ENCODE results near the gene ZMIZ2.

Gene ZMIZ2

DNA sequence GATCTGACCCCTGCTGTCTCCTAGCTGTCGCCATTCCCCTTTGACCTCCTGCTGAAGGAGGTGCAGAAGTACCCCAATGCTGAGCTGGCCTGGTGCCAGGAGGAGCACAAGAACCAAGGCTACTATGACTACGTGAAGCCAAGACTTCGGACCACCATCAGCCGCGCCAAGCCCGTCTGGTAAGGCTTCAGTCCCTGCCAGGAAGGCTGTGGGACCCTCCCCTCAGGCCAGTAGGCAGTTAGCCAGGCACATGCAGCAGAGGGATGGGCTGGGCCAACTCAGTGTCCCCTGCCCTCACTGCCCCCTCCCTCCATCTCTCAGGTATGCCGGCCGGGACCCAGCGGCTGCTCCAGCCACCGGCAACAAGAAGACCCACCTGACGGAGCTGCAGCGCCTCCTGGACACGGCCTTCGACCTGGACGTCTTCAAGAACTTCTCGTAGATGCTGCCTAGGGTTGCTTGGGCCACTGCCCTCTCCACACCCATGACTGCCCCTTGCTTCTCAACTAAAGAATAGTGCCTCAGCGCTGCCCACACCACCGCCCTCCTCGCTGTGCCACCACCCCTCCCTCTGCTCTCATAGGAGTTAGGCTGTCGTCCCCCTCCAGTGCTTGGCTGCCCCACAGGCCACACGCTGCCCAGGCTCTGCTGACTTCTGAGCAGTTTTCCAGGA is 41.0 kb upstream of the ZMIZ2 start:
- TF ChIP-seq, protein P1, sequence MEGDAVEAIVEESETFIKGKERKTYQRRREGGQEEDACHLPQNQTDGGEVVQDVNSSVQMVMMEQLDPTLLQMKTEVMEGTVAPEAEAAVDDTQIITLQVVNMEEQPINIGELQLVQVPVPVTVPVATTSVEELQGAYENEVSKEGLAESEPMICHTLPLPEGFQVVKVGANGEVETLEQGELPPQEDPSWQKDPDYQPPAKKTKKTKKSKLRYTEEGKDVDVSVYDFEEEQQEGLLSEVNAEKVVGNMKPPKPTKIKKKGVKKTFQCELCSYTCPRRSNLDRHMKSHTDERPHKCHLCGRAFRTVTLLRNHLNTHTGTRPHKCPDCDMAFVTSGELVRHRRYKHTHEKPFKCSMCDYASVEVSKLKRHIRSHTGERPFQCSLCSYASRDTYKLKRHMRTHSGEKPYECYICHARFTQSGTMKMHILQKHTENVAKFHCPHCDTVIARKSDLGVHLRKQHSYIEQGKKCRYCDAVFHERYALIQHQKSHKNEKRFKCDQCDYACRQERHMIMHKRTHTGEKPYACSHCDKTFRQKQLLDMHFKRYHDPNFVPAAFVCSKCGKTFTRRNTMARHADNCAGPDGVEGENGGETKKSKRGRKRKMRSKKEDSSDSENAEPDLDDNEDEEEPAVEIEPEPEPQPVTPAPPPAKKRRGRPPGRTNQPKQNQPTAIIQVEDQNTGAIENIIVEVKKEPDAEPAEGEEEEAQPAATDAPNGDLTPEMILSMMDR (IDR thresholded peaks at IDR 0.05; ENCODE audit: low read depth, low read length): no peak

DNA sequence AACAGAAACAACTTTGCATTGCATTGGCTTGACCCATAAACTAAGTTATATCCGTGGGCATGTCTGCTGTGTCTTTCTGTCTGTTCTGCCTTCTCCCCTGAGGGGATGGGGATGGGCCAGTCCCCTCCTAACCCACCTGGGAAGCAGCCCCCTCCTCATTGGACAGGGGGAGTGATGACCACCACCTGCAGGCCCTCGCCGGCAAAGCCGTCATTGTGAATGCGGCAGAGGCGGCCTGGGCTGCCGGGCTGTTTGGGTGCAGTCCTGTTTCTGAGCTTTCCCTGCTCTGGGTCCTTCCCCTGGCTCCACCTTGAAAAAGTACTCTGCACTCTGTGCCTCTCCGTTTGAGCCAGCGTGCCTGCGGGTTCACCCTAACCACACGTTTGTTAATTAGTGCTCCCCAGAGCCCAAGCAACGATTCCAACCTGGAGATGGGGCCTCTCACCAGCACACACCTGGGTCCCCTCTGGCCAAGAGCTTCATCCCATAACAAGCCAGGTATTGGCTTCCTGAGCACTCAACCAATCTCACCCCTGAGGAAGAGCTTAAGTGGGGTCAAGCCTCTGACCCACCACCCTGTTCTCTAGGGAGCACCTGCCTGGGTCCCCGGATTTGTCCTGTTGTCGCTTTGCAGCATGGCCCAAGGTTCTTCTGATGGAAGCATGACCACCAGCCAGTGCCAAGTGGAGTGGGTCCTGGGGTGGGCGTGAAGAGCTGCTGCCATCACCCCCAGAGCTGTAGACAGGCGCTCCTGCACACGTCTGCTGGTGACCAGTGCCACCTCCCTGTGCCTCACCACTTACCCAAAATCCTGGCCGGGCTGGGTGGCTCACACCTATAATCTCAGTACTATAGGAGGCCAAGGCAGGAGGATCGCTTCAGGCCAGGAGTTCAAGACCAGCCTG is 39.4 kb upstream of the ZMIZ2 start:
- no peak for DNase-seq (ENCODE audit: low read depth, low spot score)
- TF ChIP-seq, protein P1 (IDR thresholded peaks at IDR 0.05; ENCODE audit: low read depth, low read length): no peak
- in situ Hi-C loops (cut with HindIII; ENCODE audit: low sequenced_read_pairs): no loop called here
- no peak overlapping the region for H3K4me3 ChIP-seq (ENCODE audit: low read depth, low read length)

More for the DNA sequence above, 41.0 kb upstream of the ZMIZ2 start:
- no peak overlapping the region for H3K4me3 ChIP-seq (ENCODE audit: low read depth, low read length)
- DNase-seq (ENCODE audit: low read depth, low spot score): no peak
- in situ Hi-C loops (cut with HindIII; ENCODE audit: low sequenced_read_pairs): no loop called here

DNA sequence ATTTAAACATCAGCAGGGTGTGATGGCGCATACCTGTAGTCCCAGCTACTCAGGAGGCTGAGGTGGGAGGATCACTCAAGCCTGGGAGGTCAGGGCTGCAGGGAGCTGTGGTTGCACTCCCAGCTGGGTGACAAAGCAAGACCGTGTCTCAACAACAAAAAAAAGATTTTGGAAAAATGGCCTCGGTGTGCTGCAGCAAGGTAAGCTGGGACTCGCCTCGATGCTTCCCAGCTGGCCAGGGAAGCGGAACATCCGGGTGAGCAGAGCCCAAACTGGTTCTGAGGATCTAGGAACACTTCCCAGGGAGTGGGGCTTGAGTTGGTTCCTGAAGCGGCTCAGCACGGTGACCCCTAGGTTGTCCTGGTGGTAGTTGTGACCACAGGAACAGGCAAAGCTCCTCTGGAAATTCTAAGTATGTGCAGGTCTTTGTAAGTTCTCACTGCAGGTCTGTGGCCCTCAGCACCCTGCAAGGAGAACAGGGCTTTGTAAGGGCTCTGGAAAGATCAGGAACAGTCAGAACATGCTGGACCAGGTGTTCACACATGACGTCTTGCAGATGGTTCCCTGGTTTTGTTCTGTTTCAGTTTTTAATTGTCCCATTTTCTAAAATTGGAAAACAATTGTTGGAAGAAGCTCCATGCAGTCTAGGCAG is 38.6 kb upstream of the ZMIZ2 start:
- in situ Hi-C loops (cut with HindIII; ENCODE audit: low sequenced_read_pairs): no loop called here
- TF ChIP-seq, protein P1 (IDR thresholded peaks at IDR 0.05; ENCODE audit: low read depth, low read length): no peak
- H3K4me3 ChIP-seq (ENCODE audit: low read depth, low read length): no peak overlapping the region
- DNase-seq (ENCODE audit: low read depth, low spot score): no peak

DNA sequence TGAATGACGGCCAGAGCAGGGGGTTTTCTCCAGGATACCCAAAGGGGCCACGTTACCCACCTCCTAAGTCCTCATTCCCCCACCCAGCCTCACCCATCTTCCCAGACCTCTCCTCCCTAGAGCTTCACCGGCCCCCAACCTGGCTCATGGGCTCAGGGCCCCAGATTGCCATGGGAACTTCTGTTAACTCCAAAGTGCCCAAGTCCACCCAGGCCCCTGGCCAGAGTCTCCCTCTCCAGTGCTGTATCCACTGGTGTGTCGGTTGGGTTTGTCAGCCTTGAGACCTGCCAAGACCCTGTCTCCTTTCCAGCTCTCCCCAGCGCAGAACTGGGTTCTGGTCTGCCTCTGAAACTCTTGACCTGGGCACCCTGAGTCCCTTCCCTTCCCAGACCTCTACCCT is 37.1 kb upstream of the ZMIZ2 start:
- TF ChIP-seq, protein P1 (IDR thresholded peaks at IDR 0.05; ENCODE audit: low read depth, low read length): no peak
- no peak for DNase-seq (ENCODE audit: low read depth, low spot score)
- in situ Hi-C loops (cut with HindIII; ENCODE audit: low sequenced_read_pairs): no loop called here
- no peak overlapping the region for H3K4me3 ChIP-seq (ENCODE audit: low read depth, low read length)

DNA sequence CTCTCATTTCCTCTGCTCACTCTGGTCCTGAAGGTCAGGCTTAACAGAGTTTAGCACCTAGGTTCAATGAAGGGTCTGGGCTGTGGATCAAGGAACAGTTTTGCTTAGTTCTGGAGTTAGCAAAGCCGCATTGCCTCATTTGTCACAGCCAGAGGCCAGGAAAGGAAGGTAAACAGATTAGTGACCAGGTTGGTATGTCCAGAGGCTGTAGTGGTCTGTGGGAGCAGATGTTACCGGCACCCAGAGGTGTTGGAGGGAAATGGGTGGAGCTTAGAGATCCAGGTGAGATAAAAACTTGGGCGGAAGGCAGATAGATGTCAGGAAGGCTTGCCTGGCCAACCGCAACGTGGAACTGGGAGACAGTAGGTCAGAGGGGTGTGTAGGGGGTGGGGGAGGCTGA is 36.6 kb upstream of the ZMIZ2 start:
- in situ Hi-C loops (cut with HindIII; ENCODE audit: low sequenced_read_pairs): no loop called here
- no peak for DNase-seq (ENCODE audit: low read depth, low spot score)
- H3K4me3 ChIP-seq (ENCODE audit: low read depth, low read length): no peak overlapping the region
- TF ChIP-seq, protein P1 (IDR thresholded peaks at IDR 0.05; ENCODE audit: low read depth, low read length): no peak

DNA sequence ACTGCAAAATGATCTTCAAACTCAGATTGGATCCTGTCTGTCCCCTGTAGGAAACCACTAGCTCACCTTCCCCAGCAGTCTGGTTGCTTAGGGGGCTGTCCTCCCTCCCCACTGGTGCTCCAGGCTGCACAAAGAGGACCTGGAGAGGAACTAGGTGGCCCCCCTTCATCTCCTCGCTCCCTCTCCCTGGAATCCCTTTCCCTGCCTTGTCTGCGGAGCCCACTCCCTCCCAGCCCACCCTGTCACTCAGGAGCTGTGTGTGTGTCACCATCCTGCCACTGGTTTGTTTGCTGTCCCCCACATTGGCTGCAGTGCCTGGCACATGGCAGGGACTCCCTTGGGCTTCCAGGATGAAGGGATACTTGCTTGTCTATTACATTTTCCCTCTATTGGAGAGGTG is 35.5 kb upstream of the ZMIZ2 start:
- TF ChIP-seq, protein P1 (IDR thresholded peaks at IDR 0.05; ENCODE audit: low read depth, low read length): no peak
- in situ Hi-C loops (cut with HindIII; ENCODE audit: low sequenced_read_pairs): no loop called here
- H3K4me3 ChIP-seq (ENCODE audit: low read depth, low read length): no peak overlapping the region
- no peak for DNase-seq (ENCODE audit: low read depth, low spot score)

Measured in astrocyte of the spinal cord (primary cell).